GM12878 (cell line): ENCODE data around the gene EMSY.

Experiments
- CREM ChIP-seq: IDR thresholded peaks from 2 replicates; pipeline ENCODE4 v1.6.1; 2014; ENCODE audit warnings: antibody characterized with exemption, low read depth
- CTCF ChIP-seq, 3 experiments: IDR thresholded peaks in 2 of 3; conservative IDR thresholded peaks in 1 of 3; 2 replicates each; pipeline ENCODE4 v1.5.1; 2011; ENCODE audit warnings: low read depth in 3 of 3, low read length in 3 of 3, mild to moderate bottlenecking in 3 of 3, control low read depth in 2 of 3, moderate library complexity in 2 of 3, inconsistent platforms in 1 of 3, mixed read lengths in 1 of 3; ENCODE audit not compliant: control insufficient read depth in 2 of 3, insufficient read depth in 1 of 3; ENCODE audit errors: extremely low read depth in 1 of 3
- EZH2 ChIP-seq: IDR thresholded peaks from 2 replicates; pipeline ENCODE4 v1.6.1; 2012; ENCODE audit warnings: low read depth, mild to moderate bottlenecking, control low read depth, inconsistent platforms, low read length, borderline replicate concordance; ENCODE audit not compliant: control insufficient read depth
- GABPA ChIP-seq: IDR thresholded peaks from 2 replicates; pipeline ENCODE4 v1.6.1; 2014; ENCODE audit warnings: antibody characterized with exemption, low read depth, mild to moderate bottlenecking, inconsistent platforms
- POLR2A ChIP-seq: IDR thresholded peaks from 2 replicates; pipeline ENCODE4 v1.6.1; 2011; ENCODE audit warnings: low read depth, mild to moderate bottlenecking, low read length
- RCOR1 ChIP-seq: conservative IDR thresholded peaks from 2 replicates; pipeline ENCODE4 v1.6.1; 2012; ENCODE audit warnings: low read depth, low read length, improper control_type of control experiment
- SIN3A ChIP-seq: IDR thresholded peaks from 2 replicates; pipeline ENCODE4 v1.6.1; 2012; ENCODE audit warnings: low read depth, low read length, improper control_type of control experiment
- TARDBP ChIP-seq: IDR thresholded peaks from 2 replicates; pipeline ENCODE4 v1.6.1; 2016; ENCODE audit warnings: borderline replicate concordance
- TBL1XR1 ChIP-seq: IDR thresholded peaks from 2 replicates; pipeline ENCODE4 v1.6.1; 2012; ENCODE audit warnings: low read depth, low read length, improper control_type of control experiment
- TCF7 ChIP-seq: IDR thresholded peaks from 2 replicates; pipeline ENCODE4 v1.6.1; 2014; ENCODE audit warnings: antibody characterized with exemption, borderline replicate concordance
- YBX1 ChIP-seq: fragments of 450-650 bp; IDR thresholded peaks from 2 replicates; pipeline ENCODE4 v1.6.1; 2016; ENCODE audit warnings: antibody characterized with exemption
- ZBTB33 ChIP-seq: fragments of 450-650 bp; IDR thresholded peaks from 2 replicates; pipeline ENCODE4 v1.6.1; 2017; ENCODE audit warnings: mild to moderate bottlenecking

- TF ChIP-seq CTCF (IDR thresholded peaks at IDR 0.05 in 2 of 3, conservative IDR thresholded peaks at IDR 0.05 in 1 of 3; ENCODE audit: control insufficient read depth in 2 of 3, extremely low read depth in 1 of 3, insufficient read depth in 1 of 3, low read depth in 3 of 3, low read length in 3 of 3) (no peak), EZH2 (no peak), POLR2A (no peak), CREM (no peak), ZBTB33 (no peak), RCOR1 (no peak), GABPA (no peak), SIN3A (no peak), YBX1 (no peak), TBL1XR1 (no peak), TCF7 (no peak), TARDBP (no peak)
Measured at GRCh38 chr11:76513654-76514034, 68.8 kb downstream of the EMSY start.
